H1 (cell line): ENCODE results near the gene CAPN14. TPM values are rescaled to one million over a fixed set of nuclear protein-coding genes. Genes with fewer than 3 reads are reported as not detected.

Experiments used
- CTCF ChIA-PET: fragments of 300-600 bp; sonication (Branson Sonifier 250); formaldehyde crosslinking; loops from one replicate; lab custom pipeline; 2021; ENCODE audit not compliant: partially characterized antibody; lab: Charles Lee
- POLR2A ChIA-PET: fragments of 300-600 bp; sonication (Branson Sonifier 250); formaldehyde crosslinking; loops from one replicate; lab custom pipeline; 2021; ENCODE audit warnings: inconsistent platforms; ENCODE audit not compliant: partially characterized antibody; lab: Charles Lee
- DNase-seq, 2 experiments: peaks; one replicate each; pipeline versions ENCODE4 v3.0.0 to v3.0.0-alpha.2; 2010 to 2022; ENCODE audit warnings: low spot score in 2 of 2, low read depth in 1 of 2, mixed read lengths in 1 of 2
- FAIRE-seq: peaks from 2 replicates; lab custom pipeline; 2011; peaks lifted over from hg19 to GRCh38; lab: Jason Lieb, UNC
- H2AFZ ChIP-seq: 2 replicates; pipeline ENCODE4 v1.8.1; 2012; ENCODE audit warnings: low read length, inconsistent platforms
- H2AK5ac ChIP-seq: 2 replicates; pipeline ENCODE4 v1.6.1; 2013; ENCODE audit warnings: low read depth, low read length
- H2BK120ac ChIP-seq: replicated peaks from 2 replicates; pipeline ENCODE3; 2013; ENCODE audit warnings: low read depth, low read length, inconsistent platforms
- H2BK12ac ChIP-seq: 2 replicates; pipeline ENCODE4 v1.6.1; 2013; ENCODE audit warnings: low read depth, low read length
- H2BK15ac ChIP-seq: 2 replicates; pipeline ENCODE4 v1.6.1; 2013; ENCODE audit warnings: low read length
- H2BK20ac ChIP-seq: 2 replicates; pipeline ENCODE4 v1.6.1; 2013; ENCODE audit warnings: low read length
- H2BK5ac ChIP-seq: 2 replicates; pipeline ENCODE4 v1.6.1; 2013; ENCODE audit warnings: low read depth, low read length
- H3K14ac ChIP-seq: 2 replicates; pipeline ENCODE4 v1.6.1; 2013; ENCODE audit warnings: inconsistent platforms; ENCODE audit not compliant: insufficient read length
- H3K18ac ChIP-seq: 2 replicates; pipeline ENCODE4 v1.6.1; 2013; ENCODE audit warnings: low read length; ENCODE audit errors: extremely low read depth
- H3K23ac ChIP-seq: 2 replicates; pipeline ENCODE4 v1.6.1; 2013; ENCODE audit warnings: inconsistent platforms; ENCODE audit not compliant: insufficient read length
- H3K23me2 ChIP-seq: 2 replicates; pipeline ENCODE4 v1.6.1; 2013; ENCODE audit warnings: low read depth, low read length
- H3K27ac ChIP-seq: 2 replicates; pipeline ENCODE4 v1.6.1; 2011; ENCODE audit warnings: low read depth, low read length, inconsistent platforms
- H3K27me3 ChIP-seq, 4 experiments: replicated peaks in 1 of 4; 1 replicate in 1 of 4; 2 replicates in 3 of 4; pipeline versions ENCODE4 v1.6.1 to v1.8.1; 2011 to 2013; ENCODE audit warnings: low read length in 3 of 4, mild to moderate bottlenecking in 3 of 4, inconsistent platforms in 2 of 4, mixed read lengths in 2 of 4, moderate library complexity in 1 of 4; ENCODE audit not compliant: control insufficient read depth in 3 of 4, insufficient read depth in 3 of 4; ENCODE audit errors: extremely low read depth in 1 of 4
- H3K36me3 ChIP-seq, 4 experiments: 2 replicates each; pipeline versions ENCODE4 v1.6.1 to v1.8.1; 2011 to 2013; ENCODE audit warnings: mild to moderate bottlenecking in 4 of 4, low read length in 3 of 4, moderate library complexity in 2 of 4, control low read depth in 1 of 4, inconsistent platforms in 1 of 4; ENCODE audit not compliant: insufficient read depth in 4 of 4, control insufficient read depth in 2 of 4
- H3K4ac ChIP-seq: replicated peaks from 2 replicates; pipeline ENCODE3; 2013; ENCODE audit warnings: low read length, low read depth, mixed read lengths, inconsistent platforms; ENCODE audit not compliant: insufficient read length
- H3K4me1 ChIP-seq, 4 experiments: replicated peaks in 1 of 4; 1 replicate in 1 of 4; 2 replicates in 3 of 4; pipeline versions ENCODE4 v1.6.1 to v1.8.1; 2011 to 2013; ENCODE audit warnings: low read length in 3 of 4, inconsistent platforms in 2 of 4, mixed read lengths in 1 of 4; ENCODE audit not compliant: insufficient read depth in 4 of 4, control insufficient read depth in 3 of 4
- H3K4me2 ChIP-seq, 2 experiments: 2 replicates each; pipeline versions ENCODE4 v1.6.1 to v1.8.1; 2011 to 2013; ENCODE audit warnings: low read depth in 2 of 2, low read length in 2 of 2, control low read depth in 1 of 2, inconsistent platforms in 1 of 2, mild to moderate bottlenecking in 1 of 2; ENCODE audit not compliant: insufficient read depth in 1 of 2
- H3K4me3 ChIP-seq, 4 experiments: fragments of 200-600, 300-600 bp in 1 of 4; sonication (generic), shearing (Covaris generic), sonication (Bioruptor Twin) in 1 of 4; 2 replicates each; pipeline versions ENCODE4 v1.5.1 to v1.8.1; 2011 to 2016; ENCODE audit warnings: low read length in 4 of 4, low read depth in 3 of 4, control low read depth in 2 of 4, inconsistent platforms in 2 of 4, mild to moderate bottlenecking in 2 of 4, mixed read lengths in 1 of 4, moderate library complexity in 1 of 4; ENCODE audit not compliant: insufficient read depth in 2 of 4; ENCODE audit errors: extremely low read depth in 1 of 4
- H3K56ac ChIP-seq: replicated peaks from 2 replicates; pipeline ENCODE3; 2013; ENCODE audit warnings: low read depth, mild to moderate bottlenecking, mixed read lengths, low read length, inconsistent platforms; ENCODE audit not compliant: insufficient read length
- H3K79me1 ChIP-seq: 2 replicates; pipeline ENCODE4 v1.6.1; 2013; ENCODE audit warnings: low read depth, low read length, control low read depth
- H3K79me2 ChIP-seq, 2 experiments: 2 replicates each; pipeline versions ENCODE4 v1.6.1 to v1.8.1; 2012 to 2013; ENCODE audit warnings: low read length in 2 of 2, mild to moderate bottlenecking in 2 of 2, inconsistent platforms in 1 of 2; ENCODE audit not compliant: insufficient read depth in 2 of 2, control insufficient read depth in 1 of 2
- H3K9ac ChIP-seq, 4 experiments: replicated peaks in 1 of 4; 1 replicate in 1 of 4; 2 replicates in 3 of 4; pipeline versions ENCODE4 v1.6.1 to v1.8.1; 2011 to 2013; ENCODE audit warnings: low read depth in 3 of 4, low read length in 3 of 4, control low read depth in 2 of 4, mild to moderate bottlenecking in 2 of 4, moderate library complexity in 2 of 4, inconsistent platforms in 1 of 4; ENCODE audit errors: extremely low read depth in 1 of 4
- H3K9me3 ChIP-seq, 2 experiments: 2 replicates each; pipeline versions ENCODE4 v1.6.1 to v1.8.1; 2012 to 2013; ENCODE audit warnings: mild to moderate bottlenecking in 2 of 2, moderate library complexity in 2 of 2, control low read depth in 1 of 2, inconsistent platforms in 1 of 2, low read depth in 1 of 2, low read length in 1 of 2, mixed read lengths in 1 of 2; ENCODE audit not compliant: insufficient read depth in 2 of 2
- H4K20me1 ChIP-seq, 2 experiments: replicated peaks in 1 of 2; 2 replicates each; pipeline versions ENCODE3 to v1.8.1; 2011 to 2013; ENCODE audit warnings: inconsistent platforms in 2 of 2, low read length in 2 of 2, mild to moderate bottlenecking in 1 of 2; ENCODE audit not compliant: insufficient read depth in 2 of 2, control insufficient read depth in 1 of 2
- H4K5ac ChIP-seq: 2 replicates; pipeline ENCODE4 v1.6.1; 2013; ENCODE audit warnings: low read length, low read depth, mixed read lengths, inconsistent platforms; ENCODE audit not compliant: insufficient read length
- H4K8ac ChIP-seq: 2 replicates; pipeline ENCODE4 v1.8.0; 2013; ENCODE audit warnings: mild to moderate bottlenecking, moderate library complexity, low read length, inconsistent platforms; ENCODE audit not compliant: insufficient read depth; ENCODE audit errors: extremely low read depth
- H4K91ac ChIP-seq: replicated peaks from 2 replicates; pipeline ENCODE3; 2013; ENCODE audit warnings: low read length, mixed read lengths, inconsistent platforms; ENCODE audit not compliant: insufficient read length
- HDAC2 ChIP-seq, 2 experiments: fragments of 300-600 bp in 1 of 2; sonication (generic) in 1 of 2; IDR thresholded peaks; 2 replicates each; pipeline ENCODE4 v1.6.1; 2011 to 2012; ENCODE audit warnings: low read depth in 2 of 2, low read length in 2 of 2, mild to moderate bottlenecking in 2 of 2, moderate library complexity in 2 of 2, borderline replicate concordance in 1 of 2, inconsistent platforms in 1 of 2
- NANOG ChIP-seq: IDR thresholded peaks from 2 replicates; pipeline ENCODE4 v1.6.1; 2011; ENCODE audit warnings: low read length, low read depth, mild to moderate bottlenecking, inconsistent platforms; ENCODE audit not compliant: insufficient read depth, poor library complexity, severe bottlenecking
- WGBS, 2 experiments: shearing (Covaris generic) in 1 of 2; methylation state at CpG; one replicate each; pipeline versions ENCODE4 v1.1.6 to v1.1.7; 2013 to 2015; ENCODE audit warnings: low lambda C conversion rate in 2 of 2, mixed read lengths in 2 of 2, inconsistent platforms in 1 of 2, low coverage in 1 of 2, missing lambda C conversion rate in 1 of 2; ENCODE audit not compliant: insufficient replicate concordance in 2 of 2, insufficient coverage in 1 of 2, insufficient read length in 1 of 2; ENCODE audit errors: extremely low coverage in 1 of 2, missing lambda C conversion rate in 1 of 2; 5-methylcytosine and 5-hydroxymethylcytosine counted together
- polyA plus RNA-seq, 7 experiments: library from polyadenylated mRNA; depleted of rRNA in 3 of 7; stranded (reverse) in 5 of 7; unstranded in 2 of 7; fragments of >200 nt in 5 of 7; fragments of 200-250 nt in 2 of 7; gene quantifications; 1 replicate in 5 of 7; 2 replicates in 1 of 7; 4 replicates in 1 of 7; pipeline versions ENCODE4 v1.2.1 to v1.2.3, GENCODE V29; 2011 to 2013; ENCODE audit warnings: missing spikeins in 2 of 7, mixed read lengths in 2 of 7
- total RNA-seq: library from RNA; stranded (reverse); fragmentation: NEBNext Ultra II Directional; extraction: Animal tissue kit (Norgen Biotek cat#: 25700); gene quantifications from 2 replicates; pipeline ENCODE4 v1.2.1, GENCODE V29; 2021

CAPN14 gene
- total and polyA plus RNA-seq, 2 of the 8 experiments (the other 6 are each of a cell fraction or from before 2014, with no cell fraction given): 0.07 TPM; not detected in 1

DNA sequence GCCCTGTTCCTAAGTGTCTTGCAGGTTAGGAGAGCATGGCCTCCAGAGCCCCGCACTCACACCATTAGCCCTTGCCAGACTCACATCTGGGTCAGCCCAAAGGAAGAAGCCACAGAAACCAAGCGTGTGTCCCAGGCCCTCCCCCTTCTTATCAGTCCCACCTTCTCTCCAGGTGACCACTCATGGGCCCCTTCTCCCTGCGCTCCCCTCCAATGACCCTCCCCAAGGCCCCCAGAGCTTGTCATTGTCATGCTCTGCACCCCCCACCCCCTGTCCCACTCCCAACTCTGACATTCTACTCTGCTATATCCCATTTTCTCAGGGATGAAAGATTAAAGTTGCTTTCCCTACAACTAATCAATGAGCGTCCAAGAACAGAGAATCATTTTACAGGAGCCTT is 30.1 kb downstream of the CAPN14 start:
- Histone ChIP-seq H4K91ac (no peak overlapping the region), H2BK20ac (no peak overlapping the region), H3K4ac (no peak overlapping the region), H3K23ac (no peak overlapping the region), H3K9ac (no peak overlapping the region), H2BK5ac (no peak overlapping the region), H3K4me1 (no peaks in the 10 kb centered on the region), H3K36me3 (no peaks in the 10 kb centered on the region), H3K4me2 (no peak overlapping the region), H3K56ac (no peak overlapping the region), H2AFZ (no peak overlapping the region), H2BK120ac (no peak overlapping the region), H3K27ac (no peak overlapping the region), H2BK15ac (no peak overlapping the region), H3K27me3 (no peaks in the 10 kb centered on the region), H3K4me3 (no peak overlapping the region), H4K20me1 (no peaks in the 10 kb centered on the region), H3K79me1 (no peaks in the 10 kb centered on the region), H2AK5ac (no peak overlapping the region), H3K23me2 (no peaks in the 10 kb centered on the region), H3K9me3 (no peaks in the 10 kb centered on the region), H2BK12ac (no peak overlapping the region), H4K8ac (no peak overlapping the region), H4K5ac (no peak overlapping the region), H3K79me2 (no peaks in the 10 kb centered on the region), H3K18ac (no peak overlapping the region), H3K14ac (no peak overlapping the region)
- no peak for TF ChIP-seq NANOG
- no peak for TF ChIP-seq HDAC2 (IDR thresholded peaks at IDR 0.05; ENCODE audit: borderline replicate concordance in 1 of 2, low read depth in 2 of 2, low read length in 2 of 2)
- ChIA-PET CTCF (interaction anchor here (0.7 to 1.3 kb wide), 2 partner anchors 14 to 1029 kb away, joined by 3 read pairs; no protein-coding TSS in a partner anchor), POLR2A (no interaction called here)
- FAIRE-seq: no peak
- DNase-seq: peak in 1 of 2 experiments; percentile 19
- 92% methylated on average over 4 of the region's 4 CpGs; no CpG with 5 or more reads in 1 of the 2 experiments for WGBS, 2 experiments
